ENCODE results near the gene PRKCE.

DNA sequence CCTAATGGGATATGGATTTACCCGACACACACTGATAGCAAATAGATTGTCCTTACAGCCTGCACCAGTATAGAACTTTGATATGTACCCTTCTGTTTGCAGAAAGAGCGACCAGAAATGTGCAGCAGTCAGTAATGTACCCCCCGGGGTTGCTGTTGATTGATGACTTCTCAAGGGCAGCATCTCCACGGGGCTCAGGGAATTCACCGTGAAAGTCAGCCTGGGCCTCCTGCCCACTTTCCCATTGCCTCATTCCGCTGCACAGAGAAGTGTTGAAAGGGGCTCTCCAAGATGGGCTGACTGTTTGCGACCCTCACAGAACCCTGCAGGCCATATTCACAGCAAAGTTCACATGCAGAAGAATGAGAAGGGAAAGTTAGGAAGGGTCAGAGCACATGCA is 241.3 kb downstream of the PRKCE start:
- TF ChIP-seq, protein P1, sequence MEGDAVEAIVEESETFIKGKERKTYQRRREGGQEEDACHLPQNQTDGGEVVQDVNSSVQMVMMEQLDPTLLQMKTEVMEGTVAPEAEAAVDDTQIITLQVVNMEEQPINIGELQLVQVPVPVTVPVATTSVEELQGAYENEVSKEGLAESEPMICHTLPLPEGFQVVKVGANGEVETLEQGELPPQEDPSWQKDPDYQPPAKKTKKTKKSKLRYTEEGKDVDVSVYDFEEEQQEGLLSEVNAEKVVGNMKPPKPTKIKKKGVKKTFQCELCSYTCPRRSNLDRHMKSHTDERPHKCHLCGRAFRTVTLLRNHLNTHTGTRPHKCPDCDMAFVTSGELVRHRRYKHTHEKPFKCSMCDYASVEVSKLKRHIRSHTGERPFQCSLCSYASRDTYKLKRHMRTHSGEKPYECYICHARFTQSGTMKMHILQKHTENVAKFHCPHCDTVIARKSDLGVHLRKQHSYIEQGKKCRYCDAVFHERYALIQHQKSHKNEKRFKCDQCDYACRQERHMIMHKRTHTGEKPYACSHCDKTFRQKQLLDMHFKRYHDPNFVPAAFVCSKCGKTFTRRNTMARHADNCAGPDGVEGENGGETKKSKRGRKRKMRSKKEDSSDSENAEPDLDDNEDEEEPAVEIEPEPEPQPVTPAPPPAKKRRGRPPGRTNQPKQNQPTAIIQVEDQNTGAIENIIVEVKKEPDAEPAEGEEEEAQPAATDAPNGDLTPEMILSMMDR (conservative IDR thresholded peaks at IDR 0.05; ENCODE audit: low read length) = no peak
- no peak for TF ChIP-seq EZH2phosphoT487 (IDR thresholded peaks at IDR 0.05; ENCODE audit: borderline replicate concordance, low read depth, low read length)

All from OCI-LY7 (cell line).